HepG2 (cell line): ENCODE measurements around the gene FRMD4A. TPM values are rescaled to one million over a fixed set of nuclear protein-coding genes. Genes with fewer than 3 reads are reported as not detected.

Experiments used
- ATAC-seq: fragments of 200-7000 bp; cut with Tn5 transposase; 3 replicates; pipeline ENCODE4 v1.9.1; 2020; ENCODE audit warnings: mild to moderate bottlenecking, moderate library complexity
- BruUV-seq: library from RNA; stranded (reverse); fragments of 400-500 nt; replicated peaks from 2 replicates; lab custom pipeline; 2021; lab: Mats Ljungman, UMichigan
- CTCF ChIA-PET: fragments of 300-600 bp; formaldehyde crosslinking; extraction: SDS; loops from one replicate; lab custom pipeline; 2021; ENCODE audit warnings: low total read pairs, inconsistent platforms, low intra/inter-chr PET ratio; lab: Yijun Ruan, JAX
- POLR2A ChIA-PET: fragments of 350-600 bp; sonication (Branson Sonifier 250); formaldehyde crosslinking; loops from one replicate; lab custom pipeline; 2020; ENCODE audit warnings: antibody characterized with exemption, inconsistent platforms; lab: Yijun Ruan, JAX
- DNase-seq: peaks from one replicate; pipeline ENCODE4 v3.0.0-alpha.2; 2015; ENCODE audit warnings: low spot score
- FAIRE-seq: peaks from 3 replicates; lab custom pipeline; 2011; peaks lifted over from hg19 to GRCh38; lab: Jason Lieb, UNC
- H2AFZ ChIP-seq: one replicate; pipeline ENCODE4 v1.6.1; 2011; ENCODE audit warnings: low read length, inconsistent platforms
- H3K27ac ChIP-seq: fragments of 300-600 bp; 3 replicates; pipeline ENCODE4 v1.8.0; 2011; ENCODE audit warnings: mixed run types, mild to moderate bottlenecking, mixed read lengths, low read length, inconsistent platforms; ENCODE audit not compliant: insufficient read depth; ENCODE audit errors: extremely low read length
- H3K27me3 ChIP-seq, 2 experiments: fragments of 200-600 bp in 1 of 2; 2 replicates in 1 of 2; 3 replicates in 1 of 2; pipeline versions ENCODE4 v1.6.0 to v1.8.0; 2011; ENCODE audit warnings: low read length in 2 of 2, mild to moderate bottlenecking in 2 of 2, moderate library complexity in 2 of 2, inconsistent platforms in 1 of 2; ENCODE audit not compliant: insufficient read depth in 2 of 2, control insufficient read depth in 1 of 2
- H3K36me3 ChIP-seq, 2 experiments: fragments of 200-600 bp in 1 of 2; replicated peaks in 1 of 2; 2 replicates in 1 of 2; 3 replicates in 1 of 2; pipeline versions ENCODE4 v1.5.1 to v1.8.0; 2011; ENCODE audit warnings: low read length in 2 of 2, inconsistent platforms in 1 of 2; ENCODE audit not compliant: insufficient read depth in 2 of 2, control insufficient read depth in 1 of 2
- H3K4me1 ChIP-seq: 2 replicates; pipeline ENCODE4 v1.5.1; 2012; ENCODE audit warnings: low read length, inconsistent platforms; ENCODE audit not compliant: insufficient read depth
- H3K4me2 ChIP-seq: 2 replicates; pipeline ENCODE4 v1.6.0; 2011; ENCODE audit warnings: low read depth, low read length, inconsistent platforms
- H3K4me3 ChIP-seq, 3 experiments: fragments of 200-600 bp in 1 of 3; sonication (generic), shearing (Covaris generic) in 1 of 3; replicated peaks in 1 of 3; 2 replicates each; pipeline ENCODE4 v1.5.1; 2011 to 2016; ENCODE audit warnings: low read length in 3 of 3, inconsistent platforms in 2 of 3, low read depth in 2 of 3, mild to moderate bottlenecking in 2 of 3, control low read depth in 1 of 3, mixed read lengths in 1 of 3; ENCODE audit not compliant: insufficient read depth in 1 of 3
- H3K79me2 ChIP-seq: one replicate; pipeline ENCODE4 v1.6.1; 2011; ENCODE audit warnings: low read length, inconsistent platforms; ENCODE audit not compliant: insufficient read depth
- H3K9ac ChIP-seq: 2 replicates; pipeline ENCODE4 v1.6.0; 2011; ENCODE audit warnings: mild to moderate bottlenecking, low read depth, low read length, inconsistent platforms; ENCODE audit not compliant: insufficient read depth
- H3K9me3 ChIP-seq: 2 replicates; pipeline ENCODE4 v1.5.1; 2012; ENCODE audit warnings: mild to moderate bottlenecking, low read length
- H4K20me1 ChIP-seq: 2 replicates; pipeline ENCODE4 v1.6.0; 2011; ENCODE audit warnings: inconsistent platforms, mild to moderate bottlenecking, low read length, moderate library complexity; ENCODE audit not compliant: insufficient read depth
- AGO1 ChIP-seq: fragments of 200-400 bp; formaldehyde crosslinking; IDR thresholded peaks from 2 replicates; pipeline ENCODE4 v1.6.1; 2017; ENCODE audit warnings: mild to moderate bottlenecking, low read depth, low read length, moderate library complexity; ENCODE audit not compliant: poor library complexity, severe bottlenecking
- CSRNP2 ChIP-seq: sonication (generic); formaldehyde crosslinking; conservative IDR thresholded peaks from 2 replicates; pipeline ENCODE4 v1.8.0; 2022; ENCODE audit warnings: low read depth, missing genetic modification reagents
- EP300 ChIP-seq, 3 experiments: sonication (generic) in 1 of 3; formaldehyde crosslinking in 1 of 3; IDR thresholded peaks; 2 replicates each; pipeline versions ENCODE4 v1.5.1 to v1.6.1; 2011 to 2020; ENCODE audit warnings: low read depth in 2 of 3, low read length in 2 of 3, borderline replicate concordance in 1 of 3, improper control_type of control experiment in 1 of 3, mild to moderate bottlenecking in 1 of 3, missing genetic modification reagents in 1 of 3, moderate library complexity in 1 of 3
- ERF ChIP-seq: IDR thresholded peaks from 2 replicates; pipeline ENCODE4 v1.6.1; 2018; ENCODE audit warnings: missing biosample characterization, missing genetic modification reagents
- EZH2 ChIP-seq: conservative IDR thresholded peaks from 2 replicates; pipeline ENCODE4 v1.6.1; 2012; ENCODE audit warnings: mild to moderate bottlenecking, low read depth, low read length, moderate library complexity
- GRHL1 ChIP-seq: sonication (generic); formaldehyde crosslinking; conservative IDR thresholded peaks from 2 replicates; pipeline ENCODE4 v1.8.0; 2022; ENCODE audit warnings: missing genetic modification reagents
- HMGA1 ChIP-seq: sonication (generic); formaldehyde crosslinking; conservative IDR thresholded peaks from 2 replicates; pipeline ENCODE4 v1.4.0; 2020; ENCODE audit warnings: missing genetic modification reagents
- JUN ChIP-seq: sonication (generic); formaldehyde crosslinking; IDR thresholded peaks from 2 replicates; pipeline ENCODE4 v1.4.0; 2020; ENCODE audit warnings: mild to moderate bottlenecking, missing genetic modification reagents
- KLF13 ChIP-seq: sonication (generic); formaldehyde crosslinking; IDR thresholded peaks from 2 replicates; pipeline ENCODE4 v1.4.0; 2020; ENCODE audit warnings: mild to moderate bottlenecking, missing genetic modification reagents
- KLF9 ChIP-seq: IDR thresholded peaks from 2 replicates; pipeline ENCODE4 v1.6.1; 2016; ENCODE audit warnings: low read depth
- NR2F1 ChIP-seq, 2 experiments: fragments of 450-650 bp in 1 of 2; formaldehyde crosslinking in 1 of 2; IDR thresholded peaks; 2 replicates each; pipeline versions ENCODE4 v1.5.0 to v1.6.1; 2016 to 2020; ENCODE audit warnings: mild to moderate bottlenecking in 1 of 2, missing compliant biosample characterization in 1 of 2, missing genetic modification reagents in 1 of 2, moderate library complexity in 1 of 2
- SMAD3 ChIP-seq: sonication (generic); formaldehyde crosslinking; IDR thresholded peaks from 2 replicates; pipeline ENCODE4 v1.4.0; 2020; ENCODE audit warnings: missing genetic modification reagents
- ZBTB3 ChIP-seq: sonication (generic); formaldehyde crosslinking; IDR thresholded peaks from 2 replicates; pipeline ENCODE4 v1.4.0; 2020; ENCODE audit warnings: low read depth, mild to moderate bottlenecking, moderate library complexity, missing genetic modification reagents, borderline replicate concordance
- ZFX ChIP-seq: sonication (generic); formaldehyde crosslinking; IDR thresholded peaks from 2 replicates; pipeline ENCODE4 v1.4.0; 2020; ENCODE audit warnings: mild to moderate bottlenecking, low read depth, missing genetic modification reagents, moderate library complexity
- ZNF274 ChIP-seq: sonication (generic); formaldehyde crosslinking; IDR thresholded peaks from 2 replicates; pipeline ENCODE4 v1.5.1; 2020; ENCODE audit warnings: mild to moderate bottlenecking, missing genetic modification reagents
- ZNF329 ChIP-seq: sonication (generic); formaldehyde crosslinking; IDR thresholded peaks from 2 replicates; pipeline ENCODE4 v1.9.0; 2021; ENCODE audit warnings: low read depth, mild to moderate bottlenecking, missing genetic modification reagents
- ZNF335 ChIP-seq: sonication (generic); formaldehyde crosslinking; IDR thresholded peaks from 2 replicates; pipeline ENCODE4 v1.4.0; 2020; ENCODE audit warnings: missing genetic modification reagents
- ZNF713 ChIP-seq: sonication (generic); formaldehyde crosslinking; IDR thresholded peaks from 2 replicates; pipeline ENCODE4 v1.4.0; 2020; ENCODE audit warnings: mild to moderate bottlenecking, missing genetic modification reagents
- ZNF761 ChIP-seq: sonication (generic); formaldehyde crosslinking; conservative IDR thresholded peaks from 2 replicates; pipeline ENCODE4 v1.4.0; 2020; ENCODE audit warnings: mild to moderate bottlenecking, missing genetic modification reagents
- ZNF883 ChIP-seq: sonication (generic); formaldehyde crosslinking; IDR thresholded peaks from 2 replicates; pipeline ENCODE4 v1.5.1; 2020; ENCODE audit warnings: mild to moderate bottlenecking, missing genetic modification reagents; ENCODE audit errors: not compliant biosample characterization
- WGBS: methylation state at CpG from one replicate; pipeline ENCODE4 v1.1.6; 2017; ENCODE audit warnings: low lambda C conversion rate; 5-methylcytosine and 5-hydroxymethylcytosine counted together
- in situ Hi-C: cut with HindIII; loops from 2 replicates; pipeline ENCODE4 v1.10.0; 2017; ENCODE audit warnings: low pct_unique_long_range_greater_than_20kb; ENCODE audit not compliant: extremely low pct_ligation_motif_present
- intact Hi-C: fragments of 100-400 bp; cut with micrococcal nuclease; formaldehyde crosslinking; loops from one replicate; pipeline ENCODE4 v1.10.0; 2022; ENCODE audit not compliant: unreplicated experiment
- polyA plus RNA-seq, 8 experiments: library from polyadenylated mRNA; depleted of rRNA in 3 of 8; stranded (reverse) in 7 of 8; unstranded in 1 of 8; fragments of >200 nt; fragmentation: Illumina TruSeq in 4 of 8; extraction: Trizol in 4 of 8; gene quantifications; 2 replicates each; pipeline versions ENCODE4 v1.2.1 to v1.2.3, GENCODE V29; 2011 to 2016; ENCODE audit warnings: low read depth in 4 of 8, missing spikeins in 1 of 8, mixed read lengths in 1 of 8; ENCODE audit not compliant: insufficient read depth in 1 of 8
- total RNA-seq, 5 experiments: library from RNA; depleted of rRNA; stranded (reverse); fragments of >200 nt; fragmentation: Illumina TruSeq; extraction: Trizol; gene quantifications; 2 replicates each; pipeline ENCODE4 v1.2.3, GENCODE V29; 2016; ENCODE audit warnings: low read depth in 1 of 5

FRMD4A gene
- total and polyA plus RNA-seq, 2 of the 13 experiments (the other 11 are each of a cell fraction or from before 2014, with no cell fraction given): 0.09 to 0.26 TPM

GRCh38 chr10:14302035-14302434 lies 28.7 kb downstream of the FRMD4A start:
- no peaks in the 10 kb centered on the region for H3K36me3 ChIP-seq
- no peak overlapping the region for H3K4me3 ChIP-seq
- H3K9ac ChIP-seq: no peak overlapping the region
- ChIA-PET CTCF (no interaction called here), POLR2A (no interaction called here)
- H2AFZ ChIP-seq: no peak overlapping the region
- H3K79me2 ChIP-seq: no peaks in the 10 kb centered on the region
- no peaks in the 10 kb centered on the region for H3K4me1 ChIP-seq
- peaks cover 0 to 7% of the 10 kb centered on the region in 2 experiments; a peak in 1 of 5 replicates for H3K27me3 ChIP-seq
- FAIRE-seq: no peak
- H3K9me3 ChIP-seq: no peaks in the 10 kb centered on the region
- in situ Hi-C loops: no loop called here
- no peak overlapping the region for H3K4me2 ChIP-seq
- no peak for DNase-seq
- TF ChIP-seq SMAD3 (CRISPR knock-in tag) (no peak), JUN (CRISPR knock-in tag) (no peak), ZNF335 (no peak), KLF13 (CRISPR knock-in tag) (no peak), EP300 (IDR thresholded peaks at IDR 0.05; ENCODE audit: low read depth in 2 of 2, low read length in 2 of 2) (no peak), EP300 (CRISPR knock-in tag; IDR thresholded peaks at IDR 0.05; ENCODE audit: borderline replicate concordance) (no peak), KLF9 (no peak), ZNF274 (CRISPR knock-in tag) (no peak), ZBTB3 (no peak), ZNF329 (CRISPR knock-in tag) (no peak), ZNF713 (CRISPR knock-in tag) (no peak), ZFX (CRISPR knock-in tag) (no peak), HMGA1 (CRISPR knock-in tag) (no peak), AGO1 (no peak), ZNF883 (no peak), CSRNP2 (CRISPR knock-in tag) (no peak), ERF (CRISPR knock-in tag) (no peak), GRHL1 (CRISPR knock-in tag) (no peak), ZNF761 (CRISPR knock-in tag) (no peak), EZH2 (no peak), NR2F1 (CRISPR knock-in tag; IDR thresholded peaks at IDR 0.05) (no peak)
- TF ChIP-seq, all 625 proteins: peak for 0
- WGBS: 3% methylated on average over 2 of the region's 2 CpGs
- intact Hi-C loops: no loop called here
- Histone ChIP-seq H4K20me1 (no peaks in the 10 kb centered on the region), H3K27ac (no peak overlapping the region)
- no peak for ATAC-seq
- no TSS peak for BruUV-seq
